HepG2 (cell line): ENCODE data around the gene TMEM63B. TPM values are rescaled to one million over a fixed set of nuclear protein-coding genes. Genes with fewer than 3 reads are reported as not detected.

Experiments
- ARID4A ChIP-seq: sonication (generic); formaldehyde crosslinking; IDR thresholded peaks from 2 replicates; pipeline ENCODE4 v1.5.0; 2020; ENCODE audit warnings: mild to moderate bottlenecking, missing genetic modification reagents, borderline replicate concordance
- ARNTL ChIP-seq: sonication (generic); formaldehyde crosslinking; IDR thresholded peaks from 2 replicates; pipeline ENCODE4 v1.4.0; 2020; ENCODE audit warnings: mild to moderate bottlenecking, missing genetic modification reagents
- CCDC6 ChIP-seq: sonication (generic); formaldehyde crosslinking; IDR thresholded peaks from 2 replicates; pipeline ENCODE4 v1.8.1; 2022; ENCODE audit warnings: mild to moderate bottlenecking, missing genetic modification reagents, moderate library complexity
- HIC2 ChIP-seq: sonication (generic); formaldehyde crosslinking; IDR thresholded peaks from 2 replicates; pipeline ENCODE4 v1.9.0; 2022; ENCODE audit warnings: low read depth, missing genetic modification reagents
- KDM6A ChIP-seq: IDR thresholded peaks from 2 replicates; pipeline ENCODE4 v1.6.1; 2016; ENCODE audit warnings: low read depth
- MED8 ChIP-seq: sonication (generic); formaldehyde crosslinking; IDR thresholded peaks from 2 replicates; pipeline ENCODE4 v1.8.1; 2023; ENCODE audit warnings: mild to moderate bottlenecking, missing genetic modification reagents; ENCODE audit not compliant: insufficient replicate concordance
- SALL2 ChIP-seq: sonication (generic); formaldehyde crosslinking; IDR thresholded peaks from 2 replicates; pipeline ENCODE4 v1.8.1; 2023; ENCODE audit warnings: mild to moderate bottlenecking, missing genetic modification reagents, inconsistent platforms
- ZNF609 ChIP-seq: sonication (generic); formaldehyde crosslinking; IDR thresholded peaks from 2 replicates; pipeline ENCODE4 v1.4.0; 2020; ENCODE audit warnings: mild to moderate bottlenecking, missing genetic modification reagents, borderline replicate concordance
- ZNF75D ChIP-seq: sonication (generic); formaldehyde crosslinking; IDR thresholded peaks from 2 replicates; pipeline ENCODE4 v1.8.1; 2023; ENCODE audit warnings: missing genetic modification reagents, mild to moderate bottlenecking, borderline replicate concordance
- polyA plus RNA-seq, 8 experiments: library from polyadenylated mRNA; depleted of rRNA in 3 of 8; stranded (reverse) in 7 of 8; unstranded in 1 of 8; fragments of >200 nt; fragmentation: Illumina TruSeq in 4 of 8; extraction: Trizol in 4 of 8; gene quantifications; 2 replicates each; pipeline versions ENCODE4 v1.2.1 to v1.2.3, GENCODE V29; 2011 to 2016; ENCODE audit warnings: low read depth in 4 of 8, missing spikeins in 1 of 8, mixed read lengths in 1 of 8; ENCODE audit not compliant: insufficient read depth in 1 of 8
- total RNA-seq, 5 experiments: library from RNA; depleted of rRNA; stranded (reverse); fragments of >200 nt; fragmentation: Illumina TruSeq; extraction: Trizol; gene quantifications; 2 replicates each; pipeline ENCODE4 v1.2.3, GENCODE V29; 2016; ENCODE audit warnings: low read depth in 1 of 5

The TMEM63B gene
- total and polyA plus RNA-seq, 2 of the 13 experiments (the other 11 are each of a cell fraction or from before 2014, with no cell fraction given) = 27.4 to 75.8 TPM

- TF ChIP-seq ZNF609 (CRISPR knock-in tag) (peak; percentile 33; the same call in 1 of the 2 replicates), HIC2 (peak; percentile 50; the same call in 1 of the 2 replicates), CCDC6 (CRISPR knock-in tag) (no peak), KDM6A (CRISPR knock-in tag) (no peak), ZNF75D (CRISPR knock-in tag) (no peak), ARID4A (peak; percentile 42; the same call in 1 of the 2 replicates), ARNTL (CRISPR knock-in tag) (no peak), SALL2 (0 out of 2 replicates have a peak, but pooled peaks have one; percentile 30), MED8 (CRISPR knock-in tag) (no peak)
These were observed 30.7 kb upstream of the TMEM63B start (continued) for GRCh38 chr6:44096612-44097011.
